ENCODE data around the gene C9orf78. TPM values are rescaled to one million over a fixed set of nuclear protein-coding genes. Genes with fewer than 3 reads are reported as not detected.

The C9orf78 gene, protein sequence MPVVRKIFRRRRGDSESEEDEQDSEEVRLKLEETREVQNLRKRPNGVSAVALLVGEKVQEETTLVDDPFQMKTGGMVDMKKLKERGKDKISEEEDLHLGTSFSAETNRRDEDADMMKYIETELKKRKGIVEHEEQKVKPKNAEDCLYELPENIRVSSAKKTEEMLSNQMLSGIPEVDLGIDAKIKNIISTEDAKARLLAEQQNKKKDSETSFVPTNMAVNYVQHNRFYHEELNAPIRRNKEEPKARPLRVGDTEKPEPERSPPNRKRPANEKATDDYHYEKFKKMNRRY
- total RNA-seq = 32.7 and 34.6 TPM in 2 replicates
- long read RNA-seq, transcript C9orf78-201 (9 exons, 1,795 nt) = major isoform, 60 of 70 reads
- long read RNA-seq, partial matches to known transcripts = 2 of 70 reads
- long read RNA-seq, other reads (novel, unspliced or antisense) = 8 of 70 reads

DNA sequence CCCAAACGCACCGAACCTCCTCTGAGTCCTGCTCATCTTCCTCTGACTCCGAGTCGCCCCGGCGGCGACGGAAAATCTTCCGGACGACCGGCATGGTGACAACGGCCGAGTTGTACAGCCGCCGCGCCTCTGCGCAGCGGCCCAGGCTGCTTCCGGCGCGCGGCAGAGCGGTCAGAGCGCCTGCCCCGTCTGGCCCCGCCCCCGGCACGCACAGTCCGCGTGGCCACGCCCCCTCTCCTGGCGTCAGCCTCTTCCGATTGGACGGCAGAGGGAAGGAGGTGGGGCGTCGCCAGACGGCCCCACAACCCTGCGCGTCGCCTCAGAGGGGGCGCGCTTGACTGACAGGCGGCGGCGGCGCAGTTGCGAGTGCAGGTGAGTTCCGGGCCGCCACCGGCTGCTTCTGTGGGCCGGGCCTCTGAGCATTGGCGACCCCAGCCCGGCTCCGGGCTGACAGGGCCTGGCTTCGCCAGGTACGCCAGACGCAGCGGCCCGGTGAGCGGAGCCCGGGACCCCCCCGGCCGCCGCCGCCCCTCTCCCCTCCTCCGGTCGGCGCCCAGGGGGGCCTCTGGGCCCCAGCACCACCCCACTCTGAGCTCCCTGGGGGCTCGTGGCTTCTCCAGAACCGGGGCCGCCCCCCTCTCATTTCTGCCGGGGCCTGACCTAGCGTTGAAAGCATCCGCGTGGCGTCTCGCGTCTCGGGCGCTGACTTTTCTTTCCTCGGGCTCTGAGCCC lies at the start of gene C9orf78, which contains the start of gene USP20:
TSS of gene C9orf78 (minus strand) at position 148 of the 732 bp plus-strand sequence. CDS start at position 94, 54 bp downstream.
TSS of gene USP20 (plus strand) at position 331 of the 732 bp plus-strand sequence. CDS start 17,098 bp downstream, outside the sequence.
- H3K27ac Mint-ChIP-seq (ENCODE audit: unreplicated experiment) = peak within 1 kb of the TSS; percentile 99
- H3K36me3 Mint-ChIP-seq (ENCODE audit: low read depth) = no peaks in the 10 kb centered on the region
- H3K27me3 Mint-ChIP-seq (ENCODE audit: low read depth) = no peaks in the 10 kb centered on the region
- H3K4me1 Mint-ChIP-seq = peaks cover 33% of the 10 kb centered on the region
- TF ChIP-seq, protein P1, sequence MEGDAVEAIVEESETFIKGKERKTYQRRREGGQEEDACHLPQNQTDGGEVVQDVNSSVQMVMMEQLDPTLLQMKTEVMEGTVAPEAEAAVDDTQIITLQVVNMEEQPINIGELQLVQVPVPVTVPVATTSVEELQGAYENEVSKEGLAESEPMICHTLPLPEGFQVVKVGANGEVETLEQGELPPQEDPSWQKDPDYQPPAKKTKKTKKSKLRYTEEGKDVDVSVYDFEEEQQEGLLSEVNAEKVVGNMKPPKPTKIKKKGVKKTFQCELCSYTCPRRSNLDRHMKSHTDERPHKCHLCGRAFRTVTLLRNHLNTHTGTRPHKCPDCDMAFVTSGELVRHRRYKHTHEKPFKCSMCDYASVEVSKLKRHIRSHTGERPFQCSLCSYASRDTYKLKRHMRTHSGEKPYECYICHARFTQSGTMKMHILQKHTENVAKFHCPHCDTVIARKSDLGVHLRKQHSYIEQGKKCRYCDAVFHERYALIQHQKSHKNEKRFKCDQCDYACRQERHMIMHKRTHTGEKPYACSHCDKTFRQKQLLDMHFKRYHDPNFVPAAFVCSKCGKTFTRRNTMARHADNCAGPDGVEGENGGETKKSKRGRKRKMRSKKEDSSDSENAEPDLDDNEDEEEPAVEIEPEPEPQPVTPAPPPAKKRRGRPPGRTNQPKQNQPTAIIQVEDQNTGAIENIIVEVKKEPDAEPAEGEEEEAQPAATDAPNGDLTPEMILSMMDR (conservative IDR thresholded peaks at IDR 0.05) = no peak
- DNase-seq (ENCODE audit: low read depth, low spot score) = peak; percentile 97
- H3K4me3 Mint-ChIP-seq = peak within 1 kb of the TSS; percentile 98
- H3K9me3 Mint-ChIP-seq = no peaks in the 10 kb centered on the region

DNA sequence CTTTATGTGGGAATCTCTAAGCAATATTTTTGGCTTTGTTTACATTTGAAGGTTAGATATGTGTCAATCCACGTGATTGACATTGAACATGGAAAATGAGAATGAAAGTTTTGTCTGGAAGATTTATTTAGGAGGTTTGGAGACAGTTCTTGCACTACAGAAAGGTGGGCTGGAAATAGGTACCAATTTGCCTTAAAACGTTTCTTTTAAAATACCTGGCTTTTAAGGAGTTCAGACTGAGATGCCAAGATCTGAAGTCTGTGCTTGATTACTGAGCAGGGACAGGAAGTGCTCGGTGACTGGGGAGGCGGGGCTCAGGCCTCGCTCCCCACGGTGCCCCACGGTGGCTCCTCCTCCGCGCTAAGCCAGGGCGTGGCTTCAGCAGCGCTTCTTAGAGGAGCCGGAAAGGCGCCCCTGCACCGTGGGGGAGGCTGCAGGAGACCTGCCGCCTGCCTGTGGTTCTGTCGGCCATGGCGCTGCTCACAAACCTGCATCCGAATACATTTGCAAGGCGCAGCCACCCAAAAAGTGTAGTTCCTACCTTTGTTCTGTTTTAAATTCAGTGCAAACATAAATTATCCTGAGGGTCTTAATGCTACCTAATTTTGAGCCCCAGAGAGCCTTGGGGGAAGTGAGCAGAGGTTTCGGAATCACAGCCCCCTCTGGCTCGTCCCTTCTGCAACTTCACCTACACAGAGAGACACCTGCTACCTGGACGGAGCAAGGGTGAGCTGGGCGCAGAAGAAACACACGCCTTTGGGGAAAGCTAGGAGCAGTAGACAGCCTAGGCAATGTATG lies 49.3 kb upstream of the C9orf78 start:
- TF ChIP-seq, protein P1 (conservative IDR thresholded peaks at IDR 0.05) = no peak
- Mint-ChIP-seq H3K27me3 (ENCODE audit: low read depth) (no peaks in the 10 kb centered on the region), H3K4me3 (peak overlapping the region; percentile 83), H3K4me1 (peaks cover 38% of the 10 kb centered on the region), H3K27ac (ENCODE audit: unreplicated experiment) (peak overlapping the region; percentile 75), H3K9me3 (no peaks in the 10 kb centered on the region), H3K36me3 (ENCODE audit: low read depth) (peaks cover 6% of the 10 kb centered on the region)
- peak; percentile 73 for DNase-seq (ENCODE audit: low read depth, low spot score)

DNA sequence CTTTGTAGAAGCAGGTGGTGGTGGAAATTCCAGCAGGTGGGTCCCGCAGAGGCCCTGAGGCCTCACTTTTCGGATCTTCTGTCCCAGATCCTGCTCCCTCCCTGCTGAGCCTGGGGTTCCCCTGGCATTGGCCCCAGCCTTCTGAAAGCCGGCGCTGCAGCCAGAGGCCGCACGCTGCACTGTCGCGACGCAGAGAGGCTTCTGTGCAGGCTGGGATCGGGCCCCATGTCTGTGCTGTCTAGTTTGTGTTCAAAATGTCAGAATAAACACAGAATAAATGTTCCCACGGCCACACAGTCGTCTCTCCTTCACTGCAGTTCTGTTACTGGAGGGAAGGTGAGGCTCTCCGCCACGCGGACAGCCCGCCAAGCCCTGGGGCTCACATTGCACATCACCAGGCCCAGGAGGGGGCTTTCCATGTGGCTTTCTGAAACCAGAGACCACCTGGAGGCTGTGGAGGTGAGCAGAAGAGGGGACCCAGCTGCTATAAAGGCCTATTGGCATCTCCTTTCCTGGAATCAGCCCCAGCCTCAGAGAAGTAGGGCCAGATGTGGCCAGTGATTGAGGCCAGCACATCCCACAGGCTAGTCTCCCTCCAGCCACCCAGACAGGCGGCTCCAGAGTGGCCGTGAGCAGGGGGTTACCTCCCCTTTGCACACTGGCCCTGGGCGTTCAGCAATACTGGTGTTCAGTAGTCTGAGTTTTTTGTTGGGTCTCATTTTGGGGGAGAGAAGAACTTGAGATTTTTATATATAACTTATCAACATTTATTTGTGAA lies 46.7 kb upstream of the C9orf78 start:
- peaks cover 23% of the 10 kb centered on the region for H3K4me1 Mint-ChIP-seq
- H3K4me3 Mint-ChIP-seq = no peak overlapping the region
- no peaks in the 10 kb centered on the region for H3K27me3 Mint-ChIP-seq (ENCODE audit: low read depth)
- no peaks in the 10 kb centered on the region for H3K36me3 Mint-ChIP-seq (ENCODE audit: low read depth)
- no peak overlapping the region for H3K27ac Mint-ChIP-seq (ENCODE audit: unreplicated experiment)
- DNase-seq (ENCODE audit: low read depth, low spot score) = no peak
- TF ChIP-seq, protein P1 (conservative IDR thresholded peaks at IDR 0.05) = no peak
- H3K9me3 Mint-ChIP-seq = no peaks in the 10 kb centered on the region

DNA sequence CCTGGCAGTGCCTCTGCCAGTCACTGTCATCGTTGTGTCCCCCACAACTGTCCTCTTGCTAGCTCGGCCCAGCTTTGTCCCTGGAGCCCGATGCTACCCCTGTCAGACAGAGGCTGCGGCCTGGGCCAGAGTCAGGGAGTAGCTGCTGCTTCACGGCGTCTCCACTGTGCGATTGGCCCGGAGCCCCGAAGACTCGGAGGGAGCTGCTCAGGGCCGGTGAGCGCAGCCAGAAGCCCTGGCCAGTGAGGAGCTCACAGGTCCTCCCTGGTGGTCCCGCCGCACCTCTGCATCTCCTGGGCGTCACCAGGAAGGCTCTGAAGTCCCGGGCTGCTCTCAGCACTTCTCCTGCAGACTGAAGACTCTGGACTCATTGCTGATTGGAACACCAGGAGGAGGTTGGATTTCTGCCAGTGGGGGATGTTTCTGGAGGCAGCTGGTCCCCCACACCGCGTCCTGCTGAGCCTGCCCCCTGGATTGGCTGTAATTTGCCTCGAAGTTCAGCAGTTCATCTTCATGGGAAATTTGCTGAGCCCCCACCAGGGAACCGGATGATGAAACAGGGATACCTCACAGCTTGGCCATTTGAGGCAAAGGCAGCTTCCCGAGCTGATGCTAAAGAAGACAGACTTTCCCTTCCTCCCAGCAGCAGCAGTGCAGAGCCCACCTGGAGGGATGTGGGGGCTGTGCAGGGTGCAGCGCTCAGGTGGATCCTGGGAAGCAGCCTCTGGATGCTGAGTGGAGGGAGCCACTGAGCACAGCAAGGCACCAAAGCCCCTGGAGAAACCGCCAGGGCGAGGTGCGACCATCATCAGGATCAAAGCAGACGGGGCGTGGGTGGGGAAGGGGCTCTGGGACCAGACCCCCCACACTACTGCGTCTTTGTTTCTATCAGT lies 45.8 kb upstream of the C9orf78 start:
- peaks cover 20% of the 10 kb centered on the region for H3K4me1 Mint-ChIP-seq
- TF ChIP-seq, protein P1 (conservative IDR thresholded peaks at IDR 0.05) = no peak
- H3K27ac Mint-ChIP-seq (ENCODE audit: unreplicated experiment) = no peak overlapping the region
- no peak overlapping the region for H3K4me3 Mint-ChIP-seq
- DNase-seq (ENCODE audit: low read depth, low spot score) = no peak
- H3K36me3 Mint-ChIP-seq (ENCODE audit: low read depth) = no peaks in the 10 kb centered on the region
- H3K27me3 Mint-ChIP-seq (ENCODE audit: low read depth) = no peaks in the 10 kb centered on the region
- H3K9me3 Mint-ChIP-seq = no peaks in the 10 kb centered on the region
